A673 (cell line): ENCODE measurements around the gene HES2.

ENCODE experiments used
- EZH2 ChIP-seq: fragments of 200-600 bp; sonication (generic); IDR thresholded peaks from 2 replicates; pipeline ENCODE4 v1.6.1; 2017; ENCODE audit warnings: borderline replicate concordance, low read depth, mild to moderate bottlenecking, mixed read lengths, antibody characterized with exemption, low read length; ENCODE audit not compliant: poor library complexity, severe bottlenecking
- TF ChIP-seq, protein P1 (sequence below): fragments of 300-800, 200-600 bp; sonication (generic); conservative IDR thresholded peaks from 2 replicates; pipeline ENCODE4 v1.5.1; 2017; ENCODE audit warnings: low read depth, mild to moderate bottlenecking, antibody characterized with exemption, low read length, moderate library complexity, mixed read lengths

DNA sequence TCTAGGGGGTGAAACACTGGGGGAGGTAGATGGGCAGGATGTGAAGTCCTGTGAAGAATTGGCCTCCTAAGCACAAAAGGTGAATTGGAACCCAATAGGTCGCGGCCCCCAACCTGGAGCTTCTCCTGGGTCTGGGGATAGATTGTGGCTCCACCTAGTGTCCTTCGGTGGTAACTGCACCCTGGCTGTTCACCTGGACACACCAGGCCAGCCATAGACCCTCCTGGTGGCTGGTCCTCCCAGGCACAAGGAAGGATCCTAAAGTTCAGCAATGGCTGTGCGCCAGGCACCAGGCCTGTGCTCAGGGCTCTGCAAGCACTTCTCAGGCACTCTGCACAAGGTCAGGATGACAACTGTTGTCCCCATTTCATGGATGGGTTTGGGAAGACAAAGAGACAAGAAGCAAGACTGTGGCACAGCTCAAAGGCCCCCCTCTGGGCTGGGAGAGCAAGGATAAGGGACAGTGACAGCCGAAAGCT is 18.4 kb upstream of the HES2 start:
- TF ChIP-seq, protein P1, sequence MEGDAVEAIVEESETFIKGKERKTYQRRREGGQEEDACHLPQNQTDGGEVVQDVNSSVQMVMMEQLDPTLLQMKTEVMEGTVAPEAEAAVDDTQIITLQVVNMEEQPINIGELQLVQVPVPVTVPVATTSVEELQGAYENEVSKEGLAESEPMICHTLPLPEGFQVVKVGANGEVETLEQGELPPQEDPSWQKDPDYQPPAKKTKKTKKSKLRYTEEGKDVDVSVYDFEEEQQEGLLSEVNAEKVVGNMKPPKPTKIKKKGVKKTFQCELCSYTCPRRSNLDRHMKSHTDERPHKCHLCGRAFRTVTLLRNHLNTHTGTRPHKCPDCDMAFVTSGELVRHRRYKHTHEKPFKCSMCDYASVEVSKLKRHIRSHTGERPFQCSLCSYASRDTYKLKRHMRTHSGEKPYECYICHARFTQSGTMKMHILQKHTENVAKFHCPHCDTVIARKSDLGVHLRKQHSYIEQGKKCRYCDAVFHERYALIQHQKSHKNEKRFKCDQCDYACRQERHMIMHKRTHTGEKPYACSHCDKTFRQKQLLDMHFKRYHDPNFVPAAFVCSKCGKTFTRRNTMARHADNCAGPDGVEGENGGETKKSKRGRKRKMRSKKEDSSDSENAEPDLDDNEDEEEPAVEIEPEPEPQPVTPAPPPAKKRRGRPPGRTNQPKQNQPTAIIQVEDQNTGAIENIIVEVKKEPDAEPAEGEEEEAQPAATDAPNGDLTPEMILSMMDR = peak; percentile 82
- no peak for TF ChIP-seq EZH2
